Ovary (tissue), 3 donors: ENCODE measurements around the gene SGTA.

Source experiments
- CTCF ChIP-seq, 3 donors: fragments of 450-650 bp in 2 of 3; fragments of 200-600 bp in 1 of 3; IDR thresholded peaks; one replicate each; pipeline versions ENCODE4 v1.5.1 to v1.8.0; 2016 to 2022; ENCODE audit warnings: antibody characterized with exemption in 3 of 3, mild to moderate bottlenecking in 1 of 3
- EP300 ChIP-seq: sonication (generic); formaldehyde crosslinking; IDR thresholded peaks from one replicate; pipeline ENCODE4 v1.6.1; 2017; ENCODE audit warnings: antibody characterized with exemption
- POLR2A ChIP-seq: fragments of 450-650 bp; IDR thresholded peaks from one replicate; pipeline ENCODE4 v1.6.1; 2017; ENCODE audit warnings: antibody characterized with exemption, mild to moderate bottlenecking, moderate library complexity
- donor health status: DM: no; HTN: no; CAD: no.

- TF ChIP-seq CTCF (IDR thresholded peaks at IDR 0.05) (no peak), POLR2A (no peak), EP300 (no peak)
Observed at GRCh38 chr19:2820112-2820702, 37.1 kb upstream of the SGTA start.
